ENCODE data around the gene BEST1.

DNA sequence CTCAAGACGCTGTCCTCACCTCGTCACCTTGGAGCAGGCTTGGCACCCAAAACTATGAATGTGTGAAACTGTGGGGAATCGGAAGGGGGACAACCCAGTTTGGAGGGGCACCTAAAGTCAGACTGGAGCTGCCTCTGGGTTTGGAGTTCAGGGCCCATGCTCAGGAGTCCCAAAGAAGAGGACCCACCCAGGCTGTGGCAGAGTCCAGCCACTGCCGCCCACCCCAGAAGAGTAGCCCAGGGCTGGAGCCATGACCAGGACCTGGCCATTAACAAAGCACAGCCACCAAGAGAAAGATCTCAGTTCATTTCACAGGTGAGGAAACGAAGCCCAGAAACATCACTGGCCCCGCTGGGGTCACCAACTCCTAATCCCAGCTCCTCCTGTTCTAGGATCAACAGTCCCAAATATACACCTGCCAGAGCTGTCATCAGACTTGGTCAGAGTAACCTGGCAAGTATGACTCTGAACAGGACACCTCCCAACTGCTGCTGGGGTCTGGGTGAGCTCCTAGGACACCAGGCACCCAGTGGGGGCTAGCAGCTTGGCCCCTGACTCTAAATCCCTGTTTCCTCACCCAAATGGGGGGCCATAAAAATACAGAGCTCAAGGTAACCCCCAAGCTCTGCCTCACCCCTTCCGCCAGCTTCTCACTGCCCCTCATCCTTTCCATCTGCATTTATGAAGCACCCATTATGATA is 35.5 kb upstream of the BEST1 start:
- TF ChIP-seq, protein P1, sequence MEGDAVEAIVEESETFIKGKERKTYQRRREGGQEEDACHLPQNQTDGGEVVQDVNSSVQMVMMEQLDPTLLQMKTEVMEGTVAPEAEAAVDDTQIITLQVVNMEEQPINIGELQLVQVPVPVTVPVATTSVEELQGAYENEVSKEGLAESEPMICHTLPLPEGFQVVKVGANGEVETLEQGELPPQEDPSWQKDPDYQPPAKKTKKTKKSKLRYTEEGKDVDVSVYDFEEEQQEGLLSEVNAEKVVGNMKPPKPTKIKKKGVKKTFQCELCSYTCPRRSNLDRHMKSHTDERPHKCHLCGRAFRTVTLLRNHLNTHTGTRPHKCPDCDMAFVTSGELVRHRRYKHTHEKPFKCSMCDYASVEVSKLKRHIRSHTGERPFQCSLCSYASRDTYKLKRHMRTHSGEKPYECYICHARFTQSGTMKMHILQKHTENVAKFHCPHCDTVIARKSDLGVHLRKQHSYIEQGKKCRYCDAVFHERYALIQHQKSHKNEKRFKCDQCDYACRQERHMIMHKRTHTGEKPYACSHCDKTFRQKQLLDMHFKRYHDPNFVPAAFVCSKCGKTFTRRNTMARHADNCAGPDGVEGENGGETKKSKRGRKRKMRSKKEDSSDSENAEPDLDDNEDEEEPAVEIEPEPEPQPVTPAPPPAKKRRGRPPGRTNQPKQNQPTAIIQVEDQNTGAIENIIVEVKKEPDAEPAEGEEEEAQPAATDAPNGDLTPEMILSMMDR (IDR thresholded peaks at IDR 0.05) = no peak
- no peak for TF ChIP-seq POLR2A (IDR thresholded peaks at IDR 0.05)
- TF ChIP-seq EP300 (IDR thresholded peaks at IDR 0.05) = no peak

All from tibial nerve (tissue), 4 donors.